ENCODE data around the gene TANGO6.

Gene TANGO6

DNA sequence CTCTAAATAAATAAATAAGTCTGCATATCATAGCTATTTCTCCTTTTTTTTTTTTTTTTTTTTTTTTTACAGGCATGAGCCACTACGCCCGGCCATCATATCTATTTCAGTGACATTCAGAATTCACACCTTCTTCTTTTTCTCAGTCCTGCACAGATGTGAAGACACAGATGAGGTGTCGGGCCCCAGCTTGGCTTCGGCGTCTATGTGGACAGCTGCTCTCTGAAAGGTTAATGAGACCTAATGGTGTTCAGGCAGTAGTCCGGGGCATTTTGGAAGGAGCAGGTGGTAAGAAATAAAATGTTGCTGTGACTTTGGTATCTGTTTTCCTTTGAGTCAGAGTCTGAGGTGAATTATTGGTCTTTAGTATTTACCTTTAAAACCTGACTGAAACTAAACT, 23.6 kb downstream of the TANGO6 start:
- no peak for DNase-seq (ENCODE audit: low read depth, low spot score)

DNA sequence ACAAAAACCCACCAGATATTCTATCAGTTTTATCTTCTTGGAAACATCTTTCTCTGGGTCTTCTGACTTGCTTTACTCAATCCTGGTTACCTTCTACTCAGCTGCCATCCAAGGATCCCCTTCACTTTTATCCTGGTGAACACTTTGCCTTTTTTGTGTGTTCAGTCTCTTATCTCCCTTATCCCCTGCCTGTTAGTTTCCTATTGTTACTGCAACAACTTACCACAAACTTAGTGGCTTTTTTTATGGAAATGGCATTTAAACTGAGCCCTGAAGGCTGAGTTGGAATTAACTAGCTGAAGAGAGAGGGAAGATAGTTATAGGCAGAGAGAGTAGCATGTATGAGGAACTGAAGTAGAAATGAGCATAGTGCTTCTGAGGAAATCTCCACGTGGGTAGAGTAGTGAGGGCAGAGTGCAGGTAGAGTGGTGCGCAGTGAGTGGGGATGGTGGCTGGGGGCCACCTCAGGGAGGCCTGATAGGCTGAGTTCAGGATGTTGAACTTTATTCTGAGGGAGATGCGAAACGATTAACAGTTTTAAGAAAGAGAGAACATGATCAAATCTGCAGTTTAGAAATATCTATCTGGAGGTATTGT, 26.3 kb downstream of the TANGO6 start:
- no peak for DNase-seq (ENCODE audit: low read depth, low spot score)

DNA sequence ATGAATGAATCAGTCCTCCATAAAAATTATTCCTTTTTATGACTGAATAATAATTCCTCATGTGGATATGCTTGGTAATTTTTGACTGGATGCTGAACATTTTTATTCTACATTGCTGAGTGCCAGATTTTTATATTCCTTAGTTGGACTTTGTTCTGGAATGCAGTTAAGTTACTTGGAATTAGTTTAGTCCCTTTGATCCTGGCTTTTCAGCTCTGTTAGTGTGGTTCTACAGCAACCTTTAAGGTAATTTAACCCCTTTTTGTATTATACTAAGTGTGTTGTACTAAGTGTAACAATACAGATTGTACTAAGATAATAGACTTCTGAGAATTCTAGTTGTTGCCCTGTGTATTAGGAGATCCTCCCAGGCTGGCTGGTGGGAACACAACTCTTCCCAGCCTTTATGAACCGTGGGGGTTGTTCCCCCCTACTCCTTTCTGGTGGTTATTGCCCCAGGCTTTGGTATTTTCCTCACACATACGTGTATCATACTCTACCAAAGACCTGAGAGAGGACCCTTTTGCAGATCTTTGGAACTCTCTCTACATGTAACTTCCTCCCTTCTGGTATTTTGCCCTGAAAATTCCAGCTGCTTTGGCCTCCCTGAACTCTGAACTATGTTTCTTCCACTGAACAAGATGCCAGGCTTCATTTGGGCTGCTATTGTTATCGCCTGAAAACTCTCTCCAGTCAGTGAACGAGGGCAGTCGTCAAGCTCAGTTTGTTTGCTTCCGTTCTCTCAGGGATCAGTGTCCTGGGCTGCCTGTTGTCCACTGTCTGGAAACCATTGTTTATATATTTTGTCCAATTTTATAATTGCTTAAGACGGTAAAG, 30.5 kb downstream of the TANGO6 start:
- no peak for DNase-seq (ENCODE audit: low read depth, low spot score)

DNA sequence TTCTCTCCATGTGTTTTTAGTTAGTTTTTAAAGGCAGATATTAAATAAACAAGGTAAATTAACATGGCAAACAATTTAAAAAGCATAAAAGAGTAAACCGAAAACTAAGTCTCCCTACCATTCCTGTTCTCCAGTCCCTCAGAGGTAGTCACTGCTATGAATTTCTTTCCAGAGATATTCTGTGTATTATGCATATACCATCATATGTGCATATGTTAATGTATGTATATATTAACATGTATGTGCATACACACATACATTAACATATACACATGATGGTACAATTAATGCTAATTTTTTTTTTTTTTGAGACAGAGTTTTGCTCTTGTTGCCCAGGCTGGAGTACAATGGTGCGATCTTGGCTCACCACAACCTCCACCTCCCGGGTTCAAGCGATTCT, 32.5 kb downstream of the TANGO6 start:
- no peak for DNase-seq (ENCODE audit: low read depth, low spot score)

DNA sequence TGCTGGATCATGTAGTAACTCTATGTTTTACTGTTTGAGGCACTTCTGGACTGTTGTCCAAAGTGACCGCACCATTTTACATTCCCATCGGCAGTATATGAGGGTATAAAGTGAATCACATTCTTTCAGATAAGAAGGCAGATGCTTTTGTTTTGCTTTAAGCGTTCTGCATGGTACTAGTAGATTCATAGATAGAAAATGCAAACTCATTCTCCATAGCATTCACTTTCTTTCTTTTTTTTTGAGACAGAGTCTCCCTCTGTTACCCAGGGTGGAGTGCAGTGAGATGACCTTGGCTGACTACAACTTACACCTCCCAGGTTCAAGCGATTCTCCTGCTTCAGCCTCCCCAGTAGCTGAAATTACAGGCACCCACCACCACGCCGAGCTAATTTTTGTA, 40.4 kb downstream of the TANGO6 start:
- no peak for DNase-seq (ENCODE audit: low read depth, low spot score)

DNA sequence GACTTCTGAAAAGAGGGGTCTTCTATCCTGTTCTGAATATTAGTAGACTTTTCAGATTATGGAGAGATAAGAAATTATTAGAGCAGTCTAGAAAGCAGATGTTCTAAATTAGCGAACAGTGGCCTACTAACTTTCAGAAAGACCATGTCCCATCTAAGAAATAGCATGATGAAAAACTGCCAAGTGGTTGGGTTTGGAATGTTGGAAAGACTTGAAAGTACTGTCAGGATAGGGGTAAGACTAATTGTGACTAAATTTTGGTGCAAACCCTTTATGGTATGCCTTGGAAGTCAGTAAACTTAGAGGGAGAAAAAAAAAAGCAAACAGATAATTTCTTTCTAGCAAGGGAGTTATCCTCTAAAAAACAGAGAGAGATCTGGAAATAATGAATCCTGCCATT, 41.1 kb downstream of the TANGO6 start:
- no peak for DNase-seq (ENCODE audit: low read depth, low spot score)

DNA sequence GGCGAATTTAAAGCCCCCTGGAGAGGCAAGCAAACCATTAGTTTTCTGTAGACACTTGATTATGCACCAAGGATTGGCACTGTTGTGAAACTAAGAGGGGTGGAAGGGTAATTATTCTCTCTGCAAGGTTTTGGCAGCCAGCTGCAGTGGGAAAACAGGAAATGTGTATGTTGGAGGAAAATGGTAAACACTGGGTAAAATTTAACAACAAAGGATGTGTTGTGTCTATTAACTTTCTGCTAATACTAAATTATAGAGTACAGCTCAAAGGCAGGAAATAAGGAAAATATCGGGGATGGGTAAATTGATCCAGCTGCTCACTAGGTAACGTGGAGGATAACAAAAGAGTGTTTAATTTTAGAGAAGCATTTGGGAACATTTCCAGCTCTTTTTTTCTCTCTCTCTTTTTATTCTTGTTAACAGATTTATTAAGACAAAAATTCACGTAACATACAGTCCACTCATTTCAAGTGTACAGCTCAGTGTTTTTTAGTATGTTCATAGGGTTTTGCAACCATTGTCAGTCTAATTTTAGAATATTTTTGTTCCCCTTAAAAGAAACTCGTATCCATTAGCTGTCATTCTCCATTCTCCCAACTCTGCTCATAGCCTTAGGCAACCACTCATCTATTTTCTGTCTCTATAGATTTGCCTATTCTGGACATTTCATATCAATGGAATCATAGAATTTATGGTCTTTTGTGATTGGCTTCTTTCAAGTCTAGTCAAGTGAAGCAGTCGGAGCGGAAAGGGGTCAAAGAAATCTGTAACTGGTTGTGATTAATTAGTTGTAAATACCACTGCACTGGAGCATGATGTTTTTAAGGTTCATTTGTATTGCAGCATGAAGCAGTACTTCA, 41.8 kb downstream of the TANGO6 start:
- no peak for DNase-seq (ENCODE audit: low read depth, low spot score)

DNA sequence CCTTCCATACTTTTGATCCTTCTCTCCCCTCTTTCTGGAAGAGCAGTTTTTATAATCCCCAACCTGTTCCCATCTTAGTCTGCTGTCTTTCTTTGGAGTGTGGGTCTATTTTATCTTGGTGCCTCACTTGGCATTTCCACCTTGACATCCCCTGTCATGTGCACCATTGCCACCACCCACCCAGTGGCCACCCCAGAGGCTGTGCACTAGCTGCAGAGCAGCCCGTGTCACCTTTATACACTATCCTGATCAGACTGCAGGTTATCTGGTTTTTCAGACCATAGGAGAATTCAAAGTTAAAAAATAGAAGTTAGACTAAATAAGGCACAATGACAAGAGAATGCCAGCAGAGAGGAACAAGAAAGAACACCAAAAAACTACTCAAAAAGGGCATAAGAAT, 43.8 kb downstream of the TANGO6 start:
- no peak for DNase-seq (ENCODE audit: low read depth, low spot score)

DNA sequence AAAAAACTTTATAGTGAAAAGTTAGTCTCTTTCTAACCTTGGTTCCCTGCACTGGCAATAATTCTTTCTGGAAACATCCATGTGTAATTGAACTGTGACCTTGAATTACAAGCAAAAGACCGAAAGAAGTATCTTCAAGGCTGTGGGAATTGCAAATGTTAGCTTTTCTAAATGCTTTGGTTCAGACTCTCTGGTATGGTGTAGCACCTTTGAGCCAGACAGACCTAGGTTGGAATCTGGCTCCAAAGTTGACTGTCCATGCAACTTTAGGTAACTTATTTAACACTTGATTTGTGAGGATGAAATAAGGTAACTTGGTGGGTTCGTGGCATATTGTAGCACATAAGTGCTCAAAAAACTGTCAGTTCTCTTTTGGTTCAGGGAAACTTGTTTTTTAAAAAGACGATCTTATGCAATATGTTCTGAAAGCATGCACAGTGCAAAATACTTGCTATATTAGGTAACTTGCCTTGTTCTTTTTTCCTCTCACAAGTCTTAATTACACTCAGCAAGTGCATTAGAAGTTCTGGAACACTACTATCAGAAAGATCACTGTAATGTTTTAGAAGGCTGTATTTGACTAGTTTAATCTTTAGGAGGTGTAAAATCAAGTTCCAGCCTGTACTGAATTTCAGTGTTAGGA, 46.3 kb downstream of the TANGO6 start:
- no peak for DNase-seq (ENCODE audit: low read depth, low spot score)

DNA sequence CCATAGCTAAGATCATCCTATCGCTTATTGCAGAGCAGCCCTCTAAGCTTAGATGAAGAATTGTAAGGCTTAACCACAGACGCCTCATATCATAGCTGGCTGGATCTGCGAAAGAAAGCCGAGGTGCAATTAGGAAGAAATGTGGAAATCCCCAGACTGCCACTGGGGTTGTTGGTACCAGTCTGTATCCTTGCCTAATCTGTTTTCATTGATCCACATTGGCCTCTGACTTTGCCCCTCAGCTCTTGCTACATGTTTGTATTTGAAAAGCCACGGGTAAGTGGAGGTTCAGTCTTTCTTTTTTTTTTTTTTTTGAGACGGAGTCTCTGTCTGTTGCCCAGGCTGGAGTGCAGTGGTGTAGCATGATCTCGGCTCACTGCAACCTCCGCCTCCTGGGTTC, 48.9 kb downstream of the TANGO6 start:
- no peak for DNase-seq (ENCODE audit: low read depth, low spot score)

DNA sequence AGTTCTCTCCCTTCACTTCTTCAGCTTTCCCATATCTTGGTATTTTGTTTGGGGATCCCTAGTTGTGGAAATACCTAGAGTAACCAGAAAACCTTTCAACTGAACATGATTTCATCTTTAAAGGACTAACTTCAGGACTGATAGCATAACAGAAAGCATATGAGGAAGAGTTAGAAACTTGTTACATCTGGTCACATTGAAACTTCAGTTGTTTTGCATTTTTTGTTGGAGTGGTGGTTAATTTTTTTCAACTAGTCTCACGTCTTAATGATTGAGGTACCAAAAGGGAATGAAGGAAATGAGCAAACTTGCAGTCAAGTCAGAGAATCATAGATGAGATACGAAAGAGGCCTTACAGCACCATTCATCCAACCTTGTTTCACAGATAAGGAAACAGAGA, 49.6 kb downstream of the TANGO6 start:
- no peak for DNase-seq (ENCODE audit: low read depth, low spot score)

DNA sequence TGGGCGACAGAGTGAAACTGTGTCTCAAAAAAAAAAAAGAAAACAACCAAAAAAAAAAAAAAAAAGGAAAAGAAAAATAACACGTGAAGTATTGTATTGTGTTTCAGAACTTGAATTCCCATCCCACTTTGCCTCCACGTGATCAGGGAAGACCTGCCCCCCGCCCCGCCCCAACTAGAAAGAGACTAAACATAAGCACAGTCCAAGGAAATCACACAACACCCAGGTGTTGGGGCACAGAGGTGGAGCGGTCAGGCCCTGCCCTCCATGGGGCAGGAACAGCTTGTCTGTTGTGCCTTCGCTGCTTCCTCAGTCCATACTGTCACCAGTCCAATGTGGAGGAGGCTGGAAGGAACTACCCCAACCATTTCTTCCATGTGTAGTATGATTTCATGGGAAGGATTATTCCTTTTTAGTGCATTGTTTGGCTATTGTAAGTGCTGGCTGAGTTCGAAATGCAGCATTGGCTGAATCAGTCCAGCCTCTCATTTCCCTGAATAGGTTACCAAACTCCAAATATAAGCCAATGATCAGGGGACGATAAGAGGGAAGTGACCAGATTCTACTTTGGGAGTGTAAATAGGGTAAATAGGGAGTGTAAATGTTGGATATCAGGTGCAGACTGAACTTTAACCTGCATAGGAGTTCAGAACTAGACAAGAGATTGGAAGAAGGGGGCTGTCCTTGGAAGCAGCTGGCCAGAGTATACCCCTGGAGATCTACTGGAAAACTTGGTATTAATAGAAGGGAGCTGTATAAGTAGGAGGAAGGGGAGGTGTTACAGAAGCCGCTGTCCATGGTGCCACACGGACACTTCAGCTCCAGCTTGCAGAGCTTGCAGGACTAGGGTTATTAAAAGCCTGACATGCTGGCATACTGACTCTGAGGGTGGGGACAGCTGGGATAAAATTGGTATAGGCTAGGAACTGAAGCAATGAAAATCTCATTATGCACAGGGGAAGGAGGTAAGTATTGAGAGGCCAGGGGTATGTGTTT, 50.7 kb downstream of the TANGO6 start:
- DNase-seq (ENCODE audit: low read depth, low spot score), result no peak

DNA sequence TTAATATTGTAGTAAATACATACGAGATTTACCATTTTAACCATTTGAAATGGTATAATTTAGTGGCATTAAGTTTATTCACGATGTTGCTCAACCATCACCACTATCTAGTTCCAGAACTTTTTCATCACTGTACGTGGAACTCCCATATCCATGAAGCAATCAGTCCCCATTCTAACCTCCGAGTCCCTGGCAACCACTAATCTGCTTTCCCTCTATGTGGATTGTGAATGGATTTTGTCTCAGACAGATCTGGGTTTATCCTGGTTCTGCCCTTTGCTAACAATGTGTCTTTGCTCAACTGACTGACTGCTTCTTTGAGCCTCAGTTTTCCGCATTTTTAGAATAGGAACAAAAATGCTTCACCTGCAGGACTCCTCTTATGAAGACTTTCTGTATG, 51.4 kb downstream of the TANGO6 start:
- DNase-seq (ENCODE audit: low read depth, low spot score), result no peak

DNA sequence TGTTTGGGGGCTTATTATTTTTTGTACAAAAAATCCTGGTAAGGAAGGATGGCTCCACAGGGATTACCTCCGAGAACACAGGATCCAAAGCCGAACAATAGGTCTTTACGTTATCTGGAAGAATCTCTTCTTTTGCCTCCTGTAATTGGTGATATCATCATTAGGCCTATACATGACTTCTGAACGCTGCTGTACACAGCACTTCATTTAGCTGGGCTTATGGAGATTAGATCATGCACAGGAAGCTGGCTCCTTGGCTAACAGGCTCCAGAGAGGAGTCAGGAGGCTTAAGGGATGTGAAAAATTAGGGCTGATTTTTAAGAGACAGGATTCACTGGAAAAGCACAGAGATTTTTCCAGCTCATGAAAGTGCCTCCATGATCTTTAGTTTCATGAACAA, 54.7 kb downstream of the TANGO6 start:
- DNase-seq (ENCODE audit: low read depth, low spot score), result no peak

DNA sequence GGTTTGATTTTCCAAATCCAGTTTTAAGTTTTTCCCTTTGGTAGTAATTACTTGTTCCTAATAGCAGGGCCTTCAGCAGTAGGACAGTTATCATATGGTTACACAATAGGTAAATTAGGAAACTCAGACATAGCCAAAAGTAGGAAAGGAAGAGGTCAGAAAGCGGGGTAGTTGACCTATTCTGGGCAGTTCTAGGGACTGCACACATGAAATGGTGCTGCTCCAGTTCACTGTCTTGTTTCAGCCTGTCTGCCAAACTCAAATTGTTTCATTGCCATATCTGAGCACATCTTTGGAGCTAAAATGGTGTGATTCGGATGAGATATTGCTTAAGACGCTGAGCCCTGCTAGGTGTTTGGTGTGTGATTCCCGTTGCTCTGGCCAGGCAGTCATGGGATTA, 56.7 kb downstream of the TANGO6 start:
- no peak for DNase-seq (ENCODE audit: low read depth, low spot score)

DNA sequence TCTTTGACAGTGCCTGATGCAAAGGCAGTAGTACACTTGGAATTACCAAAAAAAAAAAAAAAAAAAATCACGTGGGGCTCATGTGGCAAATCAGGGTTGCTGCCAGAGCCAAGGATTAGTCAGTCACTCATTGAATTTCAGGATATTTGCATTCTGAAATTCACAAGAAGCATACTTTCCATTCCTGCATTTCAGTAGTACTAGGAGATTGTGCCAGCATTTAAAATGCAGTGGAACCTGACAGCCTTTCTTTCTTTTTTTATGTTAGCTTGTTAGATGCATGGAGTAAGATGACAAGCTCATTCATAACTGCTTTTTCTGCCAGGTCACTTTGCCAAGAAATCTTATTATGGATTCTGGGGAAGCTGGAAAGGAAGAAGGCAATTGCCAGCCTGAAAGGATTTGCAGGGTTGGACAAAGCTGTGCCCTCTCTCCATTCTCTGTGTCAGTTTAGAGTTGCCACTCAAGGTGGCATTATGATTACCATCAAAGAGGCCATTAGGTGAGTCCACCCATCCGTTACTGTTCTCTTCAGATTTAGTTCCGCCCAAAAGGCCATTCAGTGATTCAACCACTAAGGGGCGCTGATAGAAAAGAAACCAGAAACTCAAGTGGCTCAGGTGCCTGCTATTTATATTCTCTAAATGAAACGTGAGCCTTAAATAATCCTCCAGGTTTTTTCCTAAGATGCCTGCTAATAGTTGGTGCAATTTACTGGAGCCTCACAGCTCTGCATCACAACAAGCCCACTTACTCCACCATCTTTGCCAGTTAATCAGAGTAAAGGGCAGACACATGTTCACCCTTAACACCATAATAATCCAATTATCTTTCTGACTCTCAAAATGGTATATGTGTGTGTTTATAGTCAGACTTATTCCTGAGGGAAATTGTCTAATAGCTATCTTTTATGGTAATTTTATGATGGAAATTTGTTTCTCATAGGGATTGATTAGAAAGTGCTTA, 59.0 kb downstream of the TANGO6 start:
- no peak for DNase-seq (ENCODE audit: low read depth, low spot score)

DNA sequence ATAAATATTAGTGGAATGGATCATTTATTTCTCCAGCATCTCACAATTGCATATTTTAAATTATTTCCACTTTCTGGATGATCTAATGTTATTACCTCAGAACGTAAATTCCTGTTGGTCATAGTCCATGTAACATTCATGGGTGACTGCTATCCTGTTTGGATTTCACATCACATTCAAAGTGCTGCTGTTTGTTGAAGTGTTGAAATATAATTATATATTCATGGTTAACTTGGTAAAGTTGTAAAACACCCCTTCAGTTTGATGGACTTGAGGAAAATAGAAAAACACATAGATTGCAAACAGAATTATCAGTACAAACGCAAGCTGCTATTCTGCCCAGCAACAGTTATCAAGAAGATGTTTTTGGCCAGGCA, 59.6 kb downstream of the TANGO6 start:
- no peak for DNase-seq (ENCODE audit: low read depth, low spot score)

DNA sequence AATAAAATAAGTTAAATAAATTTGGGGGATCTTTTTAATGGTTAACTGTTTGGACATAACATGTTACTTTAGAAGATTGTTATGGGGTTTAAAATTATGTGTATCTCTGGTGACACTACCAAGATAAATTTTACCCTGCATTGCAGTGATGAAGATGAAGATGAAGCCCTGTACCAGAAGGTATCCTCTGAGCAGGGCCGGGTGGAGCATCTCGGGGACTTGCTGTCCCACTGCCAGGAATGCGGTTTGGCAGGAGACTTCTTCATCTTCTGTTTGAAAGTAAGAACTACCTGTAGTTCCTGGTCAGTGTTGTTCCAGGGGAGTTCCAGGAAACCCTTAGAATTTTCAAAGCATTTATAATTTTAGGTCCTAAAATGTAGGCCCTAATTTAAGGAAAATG, 64.0 kb downstream of the TANGO6 start:
- no peak for DNase-seq (ENCODE audit: low read depth, low spot score)

DNA sequence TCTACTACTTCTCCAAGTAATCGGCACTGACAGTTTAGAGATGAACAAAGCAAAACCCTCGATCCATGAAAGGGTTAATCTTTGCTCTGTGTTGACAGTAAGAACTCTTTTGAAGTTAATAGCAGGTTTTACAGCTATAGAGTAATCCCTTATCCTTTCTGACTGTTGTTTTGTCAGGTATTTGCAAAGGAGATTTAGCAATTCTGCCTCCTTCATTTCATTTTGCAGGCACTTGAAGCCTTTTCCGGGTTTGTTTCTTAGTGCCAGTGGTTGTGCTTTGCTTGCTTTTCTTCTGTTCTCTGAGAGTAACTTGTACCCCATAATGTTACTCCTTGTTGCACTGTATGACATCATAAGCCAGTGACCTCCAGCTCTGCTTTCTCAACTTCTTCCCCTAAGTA, 64.5 kb downstream of the TANGO6 start:
- no peak for DNase-seq (ENCODE audit: low read depth, low spot score)

Measured in activated CD4-positive, CD25-positive, alpha-beta regulatory T cell treated with anti-CD3 and anti-CD28 coated beads, Interleukin-2, amount 50 U/mL, for 16 hours (primary cell).